ENCODE results near the gene SIRT3. TPM values are rescaled to one million over a fixed set of nuclear protein-coding genes. Genes with fewer than 3 reads are reported as not detected.
"Not testable (repeated sequence)": the region's sequence is repeated elsewhere in the genome, so short reads cannot be mapped to it uniquely, and the experiment has no call there.

SIRT3 gene
- total and polyA plus RNA-seq, 3 donors from 2014 or later = 31.7 to 57.0 (median 43.6) TPM

DNA sequence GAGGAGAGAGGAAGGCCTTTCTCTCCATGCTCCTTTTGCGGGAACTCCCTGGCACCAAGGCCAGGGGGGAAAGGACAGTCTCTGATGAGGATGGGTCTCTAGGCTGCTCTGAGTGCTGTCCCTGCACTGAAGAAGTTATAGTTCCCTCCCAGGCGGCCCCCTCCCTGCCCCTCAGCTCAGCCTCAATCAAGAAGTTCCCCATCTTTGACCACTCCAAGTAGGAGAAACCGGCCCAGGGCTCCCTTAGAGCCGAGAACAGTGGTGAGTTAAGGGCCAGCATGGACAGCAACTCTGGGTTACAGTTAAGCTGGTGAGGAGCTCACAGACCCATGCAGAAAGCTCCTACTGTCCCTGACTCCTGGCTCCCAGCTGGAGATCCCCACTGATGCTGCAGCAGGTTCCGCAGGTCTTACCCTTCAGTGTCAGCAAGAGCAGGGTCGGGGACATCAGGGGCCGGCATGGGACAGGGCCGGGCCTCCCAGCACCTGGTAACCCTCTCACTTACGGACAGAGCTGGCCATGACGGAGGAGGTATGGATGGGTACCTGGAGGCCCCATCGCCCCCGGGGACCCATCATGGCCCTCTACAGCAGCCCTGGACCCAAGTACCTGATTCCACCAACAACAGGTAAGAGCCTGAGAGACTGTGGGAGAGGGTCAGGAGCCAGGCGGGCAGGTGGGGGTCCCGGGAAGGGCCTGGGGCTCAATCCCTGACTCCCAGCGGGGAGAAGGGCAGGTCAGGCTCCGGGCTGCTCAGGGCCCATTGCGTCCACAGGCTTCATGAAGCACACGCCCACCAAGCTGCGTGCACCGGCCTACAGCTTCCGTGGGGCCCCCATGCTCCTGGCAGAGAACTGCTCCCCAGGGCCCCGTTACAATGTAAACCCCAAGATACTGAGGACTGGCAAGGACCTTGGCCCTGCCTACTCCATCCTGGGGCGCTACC is 39.1 kb downstream of the SIRT3 start:
- Histone ChIP-seq H3K9me3 (no peaks in the 10 kb centered on the region), H3K27ac (no peak overlapping the region), H3K27me3 (no peaks in the 10 kb centered on the region), H3K36me3 (ENCODE audit: low read depth, missing control alignments) (no peaks in the 10 kb centered on the region), H3K4me1 (no peaks in the 10 kb centered on the region), H3K4me3 (no peak overlapping the region)
- intact Hi-C loops (cut with DNase I; ENCODE audit: low total_unique reads) = no loop called here
- WGBS, 2 donors = 89 to 100% methylated on average over 3 to 23 of the region's 23 CpGs
- TF ChIP-seq, protein P1, sequence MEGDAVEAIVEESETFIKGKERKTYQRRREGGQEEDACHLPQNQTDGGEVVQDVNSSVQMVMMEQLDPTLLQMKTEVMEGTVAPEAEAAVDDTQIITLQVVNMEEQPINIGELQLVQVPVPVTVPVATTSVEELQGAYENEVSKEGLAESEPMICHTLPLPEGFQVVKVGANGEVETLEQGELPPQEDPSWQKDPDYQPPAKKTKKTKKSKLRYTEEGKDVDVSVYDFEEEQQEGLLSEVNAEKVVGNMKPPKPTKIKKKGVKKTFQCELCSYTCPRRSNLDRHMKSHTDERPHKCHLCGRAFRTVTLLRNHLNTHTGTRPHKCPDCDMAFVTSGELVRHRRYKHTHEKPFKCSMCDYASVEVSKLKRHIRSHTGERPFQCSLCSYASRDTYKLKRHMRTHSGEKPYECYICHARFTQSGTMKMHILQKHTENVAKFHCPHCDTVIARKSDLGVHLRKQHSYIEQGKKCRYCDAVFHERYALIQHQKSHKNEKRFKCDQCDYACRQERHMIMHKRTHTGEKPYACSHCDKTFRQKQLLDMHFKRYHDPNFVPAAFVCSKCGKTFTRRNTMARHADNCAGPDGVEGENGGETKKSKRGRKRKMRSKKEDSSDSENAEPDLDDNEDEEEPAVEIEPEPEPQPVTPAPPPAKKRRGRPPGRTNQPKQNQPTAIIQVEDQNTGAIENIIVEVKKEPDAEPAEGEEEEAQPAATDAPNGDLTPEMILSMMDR (IDR thresholded peaks at IDR 0.05) = no peak
- peak; percentile 13 for DNase-seq

DNA sequence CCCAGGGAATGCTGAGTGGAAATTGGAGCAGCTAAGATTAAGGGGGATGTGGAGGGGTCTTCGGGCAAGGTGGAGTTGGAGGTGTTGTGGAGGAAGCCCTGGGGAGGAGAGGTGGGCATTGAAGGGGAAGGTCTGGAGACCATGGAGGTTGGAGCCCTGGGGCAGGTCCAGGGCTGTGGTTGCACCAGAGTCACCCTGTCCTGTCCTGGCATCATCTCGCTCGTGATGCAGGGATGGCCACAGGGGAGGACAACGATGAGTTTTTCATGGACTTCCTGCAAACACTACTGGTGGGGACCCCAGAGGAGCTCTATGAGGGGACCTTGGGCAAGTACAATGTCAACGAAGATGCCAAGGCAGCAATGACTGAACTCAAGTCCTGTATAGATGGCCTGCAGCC is 42.7 kb downstream of the SIRT3 start:
- H3K27me3 ChIP-seq; H3K4me1 ChIP-seq; H3K4me3 ChIP-seq; H3K9me3 ChIP-seq; H3K36me3 ChIP-seq (ENCODE audit: low read depth, missing control alignments); H3K27ac ChIP-seq; intact Hi-C loops (cut with DNase I; ENCODE audit: low total_unique reads): not testable (repeated sequence)
- 64 to 85% methylated on average over 4 to 5 of the region's 5 CpGs for WGBS, 2 donors
- DNase-seq = peak; percentile 9

DNA sequence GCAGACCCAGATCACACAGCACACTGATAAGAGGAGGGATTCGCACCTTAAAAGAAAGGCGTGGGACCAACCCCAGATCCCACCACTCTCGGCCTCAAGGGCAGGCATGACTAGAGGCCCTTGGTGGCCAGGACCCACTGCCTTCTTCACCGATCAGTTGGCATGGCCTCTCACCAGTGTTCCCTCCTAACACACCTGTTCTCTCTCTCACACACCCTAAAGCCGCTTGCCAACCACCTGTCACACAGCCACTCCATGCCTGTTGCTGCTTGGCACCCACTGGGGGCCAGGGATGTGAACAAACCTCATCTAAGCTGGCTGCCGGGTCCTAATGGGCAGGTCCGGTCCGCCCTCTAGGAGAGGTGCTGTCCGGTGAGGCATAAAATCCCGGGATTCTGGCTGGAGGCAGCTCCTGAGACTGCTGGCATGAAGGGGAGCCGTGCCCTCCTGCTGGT is 43.4 kb downstream of the SIRT3 start, which contains the start of gene SCGB1C1:
TSS of gene SCGB1C1 (plus strand) at position 405 of the 455 bp plus-strand sequence. CDS start at position 427, 22 bp downstream.
- DNase-seq; H3K4me1 ChIP-seq; H3K27me3 ChIP-seq; H3K9me3 ChIP-seq; H3K27ac ChIP-seq; H3K4me3 ChIP-seq; H3K36me3 ChIP-seq (ENCODE audit: low read depth, missing control alignments); intact Hi-C loops (cut with DNase I; ENCODE audit: low total_unique reads): not testable (repeated sequence)
- WGBS, 2 donors = no CpG with 5 or more reads among the region's 11 CpGs

DNA sequence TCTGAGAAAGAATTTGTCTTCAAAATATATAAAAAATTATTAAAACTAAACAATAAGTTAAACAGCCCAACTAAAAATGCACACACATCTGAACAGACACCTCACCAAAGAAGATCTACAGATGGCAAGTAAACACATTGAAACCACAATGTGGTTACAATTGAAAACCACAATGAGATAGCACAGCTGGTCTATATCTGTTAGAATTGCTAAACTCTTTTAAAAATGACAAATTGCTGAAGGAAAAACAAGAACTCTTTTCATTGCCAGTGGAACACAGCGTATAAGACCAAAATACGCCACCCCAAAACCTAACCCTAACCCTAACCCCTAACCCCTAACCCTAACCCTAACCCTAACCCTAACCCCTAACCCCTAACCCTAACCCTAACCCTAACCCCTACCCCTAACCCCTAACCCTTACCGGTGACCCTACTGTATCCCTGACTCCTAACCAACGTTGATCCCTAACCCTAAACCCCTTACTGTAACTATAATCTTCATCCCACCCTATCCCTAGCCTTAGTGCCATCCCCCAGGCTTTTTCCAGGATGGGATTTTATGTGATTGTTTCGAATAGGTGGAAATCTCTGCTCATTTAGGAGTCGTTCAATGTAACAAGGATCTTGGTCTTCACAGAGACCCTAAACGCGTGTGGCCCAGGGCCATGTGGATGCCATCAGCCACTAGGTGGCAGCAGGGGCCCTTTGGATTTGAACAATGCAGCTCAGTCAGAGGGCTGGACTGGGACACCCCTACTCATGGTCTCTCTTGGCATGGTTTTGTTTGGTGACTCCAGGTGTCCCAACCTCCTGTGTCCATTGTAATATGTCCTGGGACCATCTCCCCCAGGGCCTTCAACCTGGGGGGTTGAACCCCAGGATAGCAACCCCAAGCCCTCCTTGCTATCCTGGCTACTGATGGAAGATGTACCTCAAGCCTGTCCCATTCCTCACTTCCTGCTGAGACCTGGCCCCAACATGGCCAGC is 44.4 kb downstream of the SIRT3 start:
- H3K4me1 ChIP-seq; intact Hi-C loops (cut with DNase I; ENCODE audit: low total_unique reads); H3K27ac ChIP-seq; H3K27me3 ChIP-seq; H3K36me3 ChIP-seq (ENCODE audit: low read depth, missing control alignments); H3K9me3 ChIP-seq; H3K4me3 ChIP-seq: not testable (repeated sequence)
- TF ChIP-seq, protein P1 (IDR thresholded peaks at IDR 0.05) = peak in 1 of 3 experiments; percentile 13
- 61 to 85% methylated on average over 2 to 5 of the region's 8 CpGs for WGBS, 2 donors
- DNase-seq = peak; percentile 20

DNA sequence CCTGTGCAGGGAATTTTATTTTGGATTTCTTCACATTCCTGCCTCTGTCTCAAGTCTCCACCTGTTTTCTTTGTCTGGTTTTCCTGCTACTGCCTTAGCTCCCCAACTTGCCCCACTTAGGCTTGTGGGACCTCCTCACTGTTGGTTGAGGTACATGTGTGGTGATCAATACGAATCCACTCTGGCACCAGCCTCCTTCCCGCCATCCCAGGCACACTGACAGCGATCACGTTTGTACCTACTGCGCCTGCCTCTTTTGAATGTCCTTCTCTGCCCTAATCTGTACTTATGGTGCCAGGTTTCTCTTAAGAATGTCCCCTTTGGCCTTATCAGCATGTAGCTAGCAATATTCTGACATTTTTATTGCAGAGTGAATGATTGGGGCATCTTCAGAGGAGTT is 45.6 kb downstream of the SIRT3 start:
- peak; percentile 14 for DNase-seq
- H3K27me3 ChIP-seq; H3K4me1 ChIP-seq; H3K9me3 ChIP-seq; H3K36me3 ChIP-seq (ENCODE audit: low read depth, missing control alignments); intact Hi-C loops (cut with DNase I; ENCODE audit: low total_unique reads); H3K4me3 ChIP-seq; H3K27ac ChIP-seq: not testable (repeated sequence)
- 69 to 71% methylated on average over 5 of the region's 5 CpGs for WGBS, 2 donors

DNA sequence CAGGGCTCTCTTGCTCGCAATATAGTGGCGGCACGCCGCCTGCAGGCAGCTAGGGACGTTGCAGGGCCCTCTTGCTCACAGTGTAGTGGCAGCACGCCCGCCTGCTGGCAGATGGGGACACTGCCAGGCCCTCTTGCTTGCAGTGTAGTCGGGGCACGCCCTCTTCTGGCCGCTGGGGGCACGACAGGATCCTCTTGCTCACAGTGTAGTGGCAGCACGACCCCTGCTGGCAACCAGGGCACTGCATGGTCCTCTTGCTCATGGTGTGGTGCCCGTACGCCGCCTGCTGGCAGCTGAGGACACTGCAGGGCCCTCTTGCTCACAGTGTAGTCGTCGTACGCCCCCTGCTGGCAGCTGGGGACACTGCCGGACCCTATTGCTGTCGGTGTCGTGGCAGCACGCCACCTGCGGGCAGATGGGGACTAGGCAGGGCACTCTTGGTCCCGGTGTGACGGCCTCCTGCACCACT is 46.3 kb downstream of the SIRT3 start:
- H3K9me3 ChIP-seq; H3K4me1 ChIP-seq; H3K36me3 ChIP-seq (ENCODE audit: low read depth, missing control alignments); intact Hi-C loops (cut with DNase I; ENCODE audit: low total_unique reads); H3K27ac ChIP-seq; H3K27me3 ChIP-seq; H3K4me3 ChIP-seq: not testable (repeated sequence)
- 28% methylated on average over 9 of the region's 25 CpGs; no CpG with 5 or more reads in 1 of the 2 donors for WGBS, 2 donors
- peak; percentile 84 for DNase-seq
- TF ChIP-seq, protein P1 (IDR thresholded peaks at IDR 0.05) = peak in 1 of 3 experiments; percentile 60
